ENCODE data around the gene CEACAM16.
"Not testable (repeated sequence)": the region's sequence is repeated elsewhere in the genome, so short reads cannot be mapped to it uniquely, and the experiment has no call there.

Gene CEACAM16

GRCh38 chr19:44703336-44704078 lies 4.6 kb downstream of the CEACAM16 start:
- DNase-seq (ENCODE audit: low spot score), result no peak

GRCh38 chr19:44704982-44705381 lies 6.0 kb downstream of the CEACAM16 start:
- DNase-seq (ENCODE audit: low spot score), result no peak

- DNase-seq (ENCODE audit: low spot score), result no peak
These were observed 6.6 kb downstream of the CEACAM16 start for GRCh38 chr19:44705502-44706010.

GRCh38 chr19:44706506-44707236 lies 7.7 kb downstream of the CEACAM16 start:
- no peak for DNase-seq (ENCODE audit: low spot score)

- no peak for DNase-seq (ENCODE audit: low spot score)
These were observed 8.8 kb downstream of the CEACAM16 start for GRCh38 chr19:44707794-44708193.

- DNase-seq (ENCODE audit: low spot score), result no peak
These were observed 10.0 kb downstream of the CEACAM16 start for GRCh38 chr19:44708940-44709339.

- not testable (repeated sequence) for DNase-seq (ENCODE audit: low spot score)
These were observed 10.7 kb downstream of the CEACAM16 start for GRCh38 chr19:44709434-44710266.

- DNase-seq (ENCODE audit: low spot score), result no peak
These were observed 11.5 kb downstream of the CEACAM16 start for GRCh38 chr19:44710483-44710882.

GRCh38 chr19:44712864-44713515 lies 14.0 kb downstream of the CEACAM16 start:
- DNase-seq (ENCODE audit: low spot score), result no peak

- no peak for DNase-seq (ENCODE audit: low spot score)
These were observed 15.7 kb downstream of the CEACAM16 start for GRCh38 chr19:44714597-44715169.

GRCh38 chr19:44717603-44718002 lies 18.7 kb downstream of the CEACAM16 start:
- no peak for DNase-seq (ENCODE audit: low spot score)

GRCh38 chr19:44718441-44719261 lies 19.7 kb downstream of the CEACAM16 start:
- DNase-seq (ENCODE audit: low spot score), result peak; percentile 73

- DNase-seq (ENCODE audit: low spot score), result no peak
These were observed 20.3 kb downstream of the CEACAM16 start for GRCh38 chr19:44719262-44719701.

- DNase-seq (ENCODE audit: low spot score), result not testable (repeated sequence)
These were observed 21.4 kb downstream of the CEACAM16 start for GRCh38 chr19:44720396-44720795.

- DNase-seq (ENCODE audit: low spot score), result no peak
These were observed 22.0 kb downstream of the CEACAM16 start for GRCh38 chr19:44720945-44721344.

- DNase-seq (ENCODE audit: low spot score), result not testable (repeated sequence)
These were observed 22.4 kb downstream of the CEACAM16 start for GRCh38 chr19:44721369-44721768.

- no peak for DNase-seq (ENCODE audit: low spot score)
These were observed 23.5 kb downstream of the CEACAM16 start for GRCh38 chr19:44722131-44723121.

- no peak for DNase-seq (ENCODE audit: low spot score)
These were observed 24.5 kb downstream of the CEACAM16 start for GRCh38 chr19:44723299-44723951.

GRCh38 chr19:44723952-44724319 lies 25.0 kb downstream of the CEACAM16 start:
- peak; percentile 87 for DNase-seq (ENCODE audit: low spot score)
